HL-60 (cell line): ENCODE results near the gene IER3IP1.

ENCODE experiments used
- DNase-seq, 2 experiments: peaks; one replicate each; pipeline ENCODE4 v3.0.0-alpha.2; 2010 to 2020; ENCODE audit warnings: low read depth in 1 of 2, low spot score in 1 of 2
- H3K27ac ChIP-seq: fragments of 250-450 bp; sonication (Bioruptor Pico); replicated peaks from 2 replicates; pipeline ENCODE4 v1.5.1; 2020; ENCODE audit warnings: mild to moderate bottlenecking, moderate library complexity
- H3K27me3 ChIP-seq: fragments of 250-450 bp; sonication (Bioruptor Pico); 2 replicates; pipeline ENCODE4 v1.5.1; 2021; ENCODE audit warnings: mild to moderate bottlenecking, moderate library complexity; ENCODE audit not compliant: insufficient read depth, poor library complexity, severe bottlenecking
- H3K4me3 ChIP-seq: replicated peaks from 2 replicates; pipeline ENCODE4 v1.5.1; 2011; ENCODE audit warnings: mild to moderate bottlenecking, control low read depth, low read length; ENCODE audit not compliant: insufficient read depth
- GABPA ChIP-seq: IDR thresholded peaks from 2 replicates; pipeline ENCODE4 v1.6.1; 2012; ENCODE audit warnings: low read depth
- POLR2AphosphoS5 ChIP-seq: IDR thresholded peaks from 2 replicates; pipeline ENCODE4 v1.6.1; 2012; ENCODE audit warnings: low read depth
- SPI1 ChIP-seq: IDR thresholded peaks from 2 replicates; pipeline ENCODE4 v1.6.1; 2012; ENCODE audit warnings: low read depth, mild to moderate bottlenecking, borderline replicate concordance
- TF ChIP-seq, protein P1 (sequence below): IDR thresholded peaks from 2 replicates; pipeline ENCODE4 v1.6.1; 2012; ENCODE audit warnings: low read depth; ENCODE audit not compliant: insufficient replicate concordance
- TF ChIP-seq, protein P2 (sequence below): IDR thresholded peaks from one replicate; pipeline ENCODE4 v1.5.1; 2011; ENCODE audit warnings: low read length, control low read depth, inconsistent platforms; ENCODE audit not compliant: insufficient read depth

The IER3IP1 gene

DNA sequence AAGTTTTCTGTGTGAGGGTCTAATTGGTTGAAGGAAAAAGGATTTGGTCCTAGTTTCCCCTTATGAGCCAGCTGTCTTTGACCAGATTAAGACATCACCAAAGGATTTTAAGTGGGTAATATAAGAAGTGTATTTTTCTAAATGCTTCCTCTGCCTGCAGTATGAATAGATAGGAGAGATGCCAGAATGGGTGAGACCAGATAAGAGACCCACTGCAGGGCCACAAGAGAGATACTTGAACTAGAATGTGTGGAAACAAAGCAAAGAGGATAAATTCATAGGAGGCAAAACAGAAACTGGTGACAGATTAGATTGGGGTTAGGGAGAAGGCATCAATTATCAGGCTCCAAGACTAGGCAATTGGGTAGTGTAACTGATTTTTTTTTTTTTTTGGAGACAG lies 24.7 kb downstream of the IER3IP1 start:
- no peak overlapping the region for H3K4me3 ChIP-seq
- TF ChIP-seq POLR2AphosphoS5 (no peak), GABPA (no peak), SPI1 (no peak)
- TF ChIP-seq, protein P1, sequence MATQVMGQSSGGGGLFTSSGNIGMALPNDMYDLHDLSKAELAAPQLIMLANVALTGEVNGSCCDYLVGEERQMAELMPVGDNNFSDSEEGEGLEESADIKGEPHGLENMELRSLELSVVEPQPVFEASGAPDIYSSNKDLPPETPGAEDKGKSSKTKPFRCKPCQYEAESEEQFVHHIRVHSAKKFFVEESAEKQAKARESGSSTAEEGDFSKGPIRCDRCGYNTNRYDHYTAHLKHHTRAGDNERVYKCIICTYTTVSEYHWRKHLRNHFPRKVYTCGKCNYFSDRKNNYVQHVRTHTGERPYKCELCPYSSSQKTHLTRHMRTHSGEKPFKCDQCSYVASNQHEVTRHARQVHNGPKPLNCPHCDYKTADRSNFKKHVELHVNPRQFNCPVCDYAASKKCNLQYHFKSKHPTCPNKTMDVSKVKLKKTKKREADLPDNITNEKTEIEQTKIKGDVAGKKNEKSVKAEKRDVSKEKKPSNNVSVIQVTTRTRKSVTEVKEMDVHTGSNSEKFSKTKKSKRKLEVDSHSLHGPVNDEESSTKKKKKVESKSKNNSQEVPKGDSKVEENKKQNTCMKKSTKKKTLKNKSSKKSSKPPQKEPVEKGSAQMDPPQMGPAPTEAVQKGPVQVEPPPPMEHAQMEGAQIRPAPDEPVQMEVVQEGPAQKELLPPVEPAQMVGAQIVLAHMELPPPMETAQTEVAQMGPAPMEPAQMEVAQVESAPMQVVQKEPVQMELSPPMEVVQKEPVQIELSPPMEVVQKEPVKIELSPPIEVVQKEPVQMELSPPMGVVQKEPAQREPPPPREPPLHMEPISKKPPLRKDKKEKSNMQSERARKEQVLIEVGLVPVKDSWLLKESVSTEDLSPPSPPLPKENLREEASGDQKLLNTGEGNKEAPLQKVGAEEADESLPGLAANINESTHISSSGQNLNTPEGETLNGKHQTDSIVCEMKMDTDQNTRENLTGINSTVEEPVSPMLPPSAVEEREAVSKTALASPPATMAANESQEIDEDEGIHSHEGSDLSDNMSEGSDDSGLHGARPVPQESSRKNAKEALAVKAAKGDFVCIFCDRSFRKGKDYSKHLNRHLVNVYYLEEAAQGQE, result no peak
- TF ChIP-seq, protein P2, sequence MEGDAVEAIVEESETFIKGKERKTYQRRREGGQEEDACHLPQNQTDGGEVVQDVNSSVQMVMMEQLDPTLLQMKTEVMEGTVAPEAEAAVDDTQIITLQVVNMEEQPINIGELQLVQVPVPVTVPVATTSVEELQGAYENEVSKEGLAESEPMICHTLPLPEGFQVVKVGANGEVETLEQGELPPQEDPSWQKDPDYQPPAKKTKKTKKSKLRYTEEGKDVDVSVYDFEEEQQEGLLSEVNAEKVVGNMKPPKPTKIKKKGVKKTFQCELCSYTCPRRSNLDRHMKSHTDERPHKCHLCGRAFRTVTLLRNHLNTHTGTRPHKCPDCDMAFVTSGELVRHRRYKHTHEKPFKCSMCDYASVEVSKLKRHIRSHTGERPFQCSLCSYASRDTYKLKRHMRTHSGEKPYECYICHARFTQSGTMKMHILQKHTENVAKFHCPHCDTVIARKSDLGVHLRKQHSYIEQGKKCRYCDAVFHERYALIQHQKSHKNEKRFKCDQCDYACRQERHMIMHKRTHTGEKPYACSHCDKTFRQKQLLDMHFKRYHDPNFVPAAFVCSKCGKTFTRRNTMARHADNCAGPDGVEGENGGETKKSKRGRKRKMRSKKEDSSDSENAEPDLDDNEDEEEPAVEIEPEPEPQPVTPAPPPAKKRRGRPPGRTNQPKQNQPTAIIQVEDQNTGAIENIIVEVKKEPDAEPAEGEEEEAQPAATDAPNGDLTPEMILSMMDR, result no peak
- H3K27me3 ChIP-seq, result no peaks in the 10 kb centered on the region
- H3K27ac ChIP-seq, result peak overlapping the region; percentile 87; the same call in 1 of the 2 replicates
- no peak for DNase-seq

DNA sequence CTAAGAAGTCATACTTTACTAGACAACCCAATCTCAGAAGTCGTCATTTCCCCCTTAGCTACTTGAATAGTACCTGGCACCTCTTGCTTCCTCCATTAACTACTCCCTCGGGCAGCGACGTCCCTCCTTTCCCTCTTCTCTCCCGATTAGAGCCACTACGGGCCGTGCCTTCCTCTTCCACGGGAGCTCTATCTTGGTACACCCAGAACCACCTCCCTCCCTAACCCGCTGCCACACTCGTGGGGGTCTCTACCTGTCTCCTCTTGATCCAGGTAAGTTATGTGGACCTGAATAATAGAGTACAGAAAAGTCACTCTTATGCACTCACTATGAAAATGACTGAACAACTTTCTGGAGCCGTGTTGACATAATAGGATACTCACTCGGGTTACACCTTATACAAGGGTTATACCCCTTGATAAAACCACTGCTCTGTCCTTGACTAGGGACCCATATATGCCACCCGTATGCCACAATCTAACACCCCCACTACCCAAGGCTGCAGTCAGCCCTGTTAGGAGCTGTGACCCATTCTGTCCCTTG lies 25.3 kb downstream of the IER3IP1 start:
- TF ChIP-seq SPI1 (peak; percentile 17; the same call in 1 of the 2 replicates), GABPA (no peak), POLR2AphosphoS5 (no peak)
- TF ChIP-seq, protein P2, result no peak
- TF ChIP-seq, protein P1, result no peak
- peak overlapping the region; percentile 87 for H3K27ac ChIP-seq
- peak in 1 of 2 experiments; percentile 47 for DNase-seq
- no peaks in the 10 kb centered on the region for H3K27me3 ChIP-seq
- H3K4me3 ChIP-seq, result peak overlapping the region; percentile 82

DNA sequence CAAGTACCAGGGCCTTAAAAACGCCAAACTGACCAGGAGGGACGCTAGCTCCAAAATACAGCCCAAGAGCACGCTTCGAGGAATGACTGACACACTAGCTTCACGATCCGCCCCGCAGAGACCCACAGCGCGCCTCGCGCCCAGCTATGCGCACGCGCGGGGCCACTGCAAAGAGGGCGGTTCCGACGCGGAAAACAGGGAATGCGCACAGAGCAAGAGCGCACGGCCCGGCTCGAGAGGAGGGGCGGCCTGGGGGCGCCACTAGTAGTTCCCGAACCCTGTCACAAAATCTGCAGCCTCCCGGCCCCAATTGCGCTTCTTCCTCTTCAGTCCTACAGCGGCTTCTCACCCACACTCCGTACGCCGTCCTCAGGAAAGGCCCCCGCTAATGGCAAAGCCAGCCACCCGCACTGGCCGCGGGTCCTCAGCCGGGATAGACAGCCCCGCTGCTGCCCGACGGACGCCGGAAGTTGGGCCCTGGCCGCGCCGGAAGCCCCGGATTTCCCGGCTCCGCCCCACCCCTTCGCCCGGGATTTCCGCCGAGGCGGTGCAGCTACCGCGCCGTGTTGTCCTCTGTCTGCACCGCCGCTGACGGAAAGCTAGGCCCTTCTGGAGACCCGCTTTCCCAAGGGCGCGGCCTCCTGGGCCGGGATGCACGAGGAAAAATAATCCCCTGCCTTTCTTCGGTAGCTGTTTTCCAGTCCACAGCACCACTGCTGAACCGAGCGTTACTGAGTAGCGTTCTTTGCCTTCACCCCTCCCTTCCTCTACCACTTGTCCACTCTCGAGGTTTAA lies 25.9 kb downstream of the IER3IP1 start, which contains the start of gene HDHD2:
Gene HDHD2 (minus strand): TSS at position 472 of the 795 bp plus-strand sequence. CDS start 14,061 bp downstream, outside the sequence.
- peak; percentile 70 to 87 for DNase-seq

More for the DNA sequence above, 25.9 kb downstream of the IER3IP1 start, which contains the start of gene HDHD2:
- Histone ChIP-seq H3K4me3 (peak within 1 kb of the TSS; percentile 82), H3K27me3 (no peaks in the 10 kb centered on the region), H3K27ac (peak within 1 kb of the TSS; percentile 87)
- TF ChIP-seq, protein P2, result no peak
- peak; percentile 96 for TF ChIP-seq POLR2AphosphoS5
- peak; percentile 93 for TF ChIP-seq GABPA
- TF ChIP-seq, protein P1, result peak; percentile 17
